HFF-Myc (cell line): ENCODE data around the gene FBXL17.

Experiments
- DNase-seq: peaks from one replicate; pipeline ENCODE4 v3.0.0-alpha.2; 2011; ENCODE audit warnings: low read depth; ENCODE audit errors: extremely low read depth
- H3K4me3 ChIP-seq: replicated peaks from 2 replicates; pipeline ENCODE4 v1.5.1; 2011; ENCODE audit warnings: low read depth, mild to moderate bottlenecking, control low read depth, low read length
- CTCF ChIP-seq: IDR thresholded peaks from 2 replicates; pipeline ENCODE4 v1.5.1; 2012; ENCODE audit warnings: mild to moderate bottlenecking, low read depth, low read length, control low read depth; ENCODE audit errors: missing control alignments

Gene FBXL17

GRCh38 chr5:108315829-108316228 lies 66.1 kb downstream of the FBXL17 start:
- no peak for TF ChIP-seq CTCF
- DNase-seq: no peak
- H3K4me3 ChIP-seq: no peak overlapping the region

- H3K4me3 ChIP-seq: no peak overlapping the region
- TF ChIP-seq CTCF: no peak
- no peak for DNase-seq
These were observed 69.6 kb downstream of the FBXL17 start for GRCh38 chr5:108312258-108312657.

- no peak for DNase-seq
- no peak for TF ChIP-seq CTCF
- no peak overlapping the region for H3K4me3 ChIP-seq
These were observed 70.2 kb downstream of the FBXL17 start for GRCh38 chr5:108311682-108312081.

GRCh38 chr5:108303611-108304010 lies 78.3 kb downstream of the FBXL17 start:
- no peak for DNase-seq
- no peak for TF ChIP-seq CTCF
- no peak overlapping the region for H3K4me3 ChIP-seq

- TF ChIP-seq CTCF: no peak
- no peak for DNase-seq
- no peak overlapping the region for H3K4me3 ChIP-seq
These were observed 78.8 kb downstream of the FBXL17 start for GRCh38 chr5:108303086-108303485.

GRCh38 chr5:108297042-108297601 lies 84.8 kb downstream of the FBXL17 start:
- no peak for TF ChIP-seq CTCF
- no peak for DNase-seq
- H3K4me3 ChIP-seq: no peak overlapping the region
